ENCODE measurements around the gene ANO1.

DNA sequence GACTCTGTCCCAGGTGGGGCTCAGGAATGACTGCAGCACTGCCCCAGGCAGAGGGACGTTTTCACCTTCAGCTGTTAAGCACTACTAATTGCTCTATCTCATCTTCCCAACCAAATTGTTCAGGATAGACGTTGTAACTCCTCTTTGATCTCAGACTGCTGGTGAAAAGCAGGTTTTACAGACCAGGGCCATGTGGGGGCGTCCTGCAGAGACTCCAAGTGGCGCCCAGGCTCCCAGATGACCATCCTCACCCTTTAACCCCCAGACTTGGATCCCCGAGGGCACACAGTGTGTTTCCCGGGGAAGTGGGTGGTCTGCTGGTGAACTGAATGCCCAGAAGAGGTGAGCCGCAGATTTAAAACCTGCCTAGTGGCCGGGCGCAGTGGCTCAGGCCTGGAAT lies 148.8 kb downstream of the ANO1 start:
- no peak for TF ChIP-seq POLR2A (IDR thresholded peaks at IDR 0.05; ENCODE audit: low read depth, low read length)
- TF ChIP-seq POLR2AphosphoS5 (IDR thresholded peaks at IDR 0.05; ENCODE audit: low read depth, low read length) = no peak
- no peak for TF ChIP-seq TAF1 (IDR thresholded peaks at IDR 0.05; ENCODE audit: low read depth, low read length)
- no peak for TF ChIP-seq PAX5 (IDR thresholded peaks at IDR 0.05; ENCODE audit: insufficient read depth, low read length, severe bottlenecking)

All from GM12891 (cell line).